ENCODE data around the gene ZNF467.

ZNF467 gene

DNA sequence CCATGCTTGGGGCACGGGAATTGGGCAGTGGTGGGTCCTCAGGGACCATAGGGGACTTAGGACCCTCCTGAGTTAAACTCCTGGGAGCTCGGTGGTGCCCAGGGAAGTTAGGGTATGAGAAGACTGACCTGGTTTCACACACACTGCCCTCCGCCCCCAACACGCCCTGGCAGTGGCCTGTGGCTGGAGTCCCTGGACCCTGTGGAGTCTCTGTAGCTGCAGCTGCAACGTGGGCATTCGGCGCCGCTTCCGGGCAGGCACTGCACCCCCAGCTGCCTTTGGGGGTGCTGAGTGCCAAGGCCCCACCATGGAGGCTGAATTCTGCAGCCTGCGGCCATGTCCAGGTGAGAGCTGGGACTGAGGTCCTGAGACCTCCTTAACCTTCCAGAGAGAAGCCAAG, 34.9 kb upstream of the ZNF467 start:
- DNase-seq = no peak

DNA sequence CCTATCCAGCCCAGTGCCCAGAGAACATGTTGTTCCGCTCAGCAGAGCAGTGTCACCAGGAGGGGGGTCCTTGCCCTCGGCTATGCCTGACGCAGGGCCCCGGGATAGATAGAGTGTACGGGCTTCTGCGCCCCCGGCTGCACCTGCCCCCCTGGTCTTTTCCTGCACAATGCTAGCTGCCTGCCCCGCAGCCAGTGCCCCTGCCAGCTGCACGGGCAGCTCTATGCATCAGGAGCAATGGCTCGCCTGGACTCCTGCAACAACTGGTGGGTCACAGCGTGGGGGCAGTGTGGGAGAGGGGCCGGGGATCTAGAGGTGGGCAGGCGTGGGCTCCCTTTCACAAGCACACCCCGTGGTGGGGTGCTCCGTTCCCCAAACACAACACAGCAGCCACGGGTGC, 33.3 kb upstream of the ZNF467 start:
- DNase-seq = no peak

DNA sequence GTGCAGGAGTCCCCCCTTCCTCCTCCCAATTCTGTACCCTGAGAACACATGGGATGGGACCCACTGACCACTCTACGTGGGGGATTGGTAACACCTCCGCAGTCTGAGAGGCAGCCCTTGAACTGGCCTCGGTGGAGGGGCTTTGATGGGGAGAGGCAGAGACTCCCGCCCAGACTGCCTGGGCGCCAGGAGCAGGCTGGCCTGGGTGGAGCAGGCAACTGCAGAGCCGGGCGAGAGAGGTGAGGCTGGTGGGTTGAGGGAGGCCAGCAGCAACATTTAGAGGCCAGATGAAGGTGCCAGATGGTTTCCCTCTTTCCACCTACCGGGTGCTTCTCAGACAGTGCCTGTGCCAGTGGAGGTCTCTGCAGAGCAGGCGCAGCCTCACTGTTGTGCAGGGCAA, 30.7 kb upstream of the ZNF467 start:
- no peak for DNase-seq

GRCh38 chr7:149803551-149804074, 30.2 kb upstream of the ZNF467 start:
- no peak for DNase-seq

DNA sequence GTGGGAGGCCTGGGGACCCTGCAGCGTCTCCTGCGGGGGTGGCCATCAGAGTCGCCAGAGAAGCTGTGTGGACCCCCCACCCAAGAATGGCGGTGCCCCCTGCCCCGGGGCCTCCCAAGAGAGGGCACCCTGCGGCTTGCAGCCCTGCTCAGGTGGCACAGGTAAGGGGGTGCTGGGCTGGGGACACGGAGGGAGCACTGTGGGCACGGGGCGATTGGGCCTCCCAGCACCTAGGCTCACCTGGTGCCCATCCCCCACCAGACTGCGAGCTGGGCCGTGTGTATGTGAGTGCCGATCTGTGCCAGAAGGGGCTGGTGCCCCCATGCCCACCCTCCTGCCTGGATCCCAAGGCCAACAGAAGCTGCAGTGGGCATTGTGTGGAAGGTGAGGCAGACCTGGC, 29.6 kb upstream of the ZNF467 start:
- DNase-seq = no peak

GRCh38 chr7:149801816-149802215, 28.4 kb upstream of the ZNF467 start:
- DNase-seq = no peak

DNA sequence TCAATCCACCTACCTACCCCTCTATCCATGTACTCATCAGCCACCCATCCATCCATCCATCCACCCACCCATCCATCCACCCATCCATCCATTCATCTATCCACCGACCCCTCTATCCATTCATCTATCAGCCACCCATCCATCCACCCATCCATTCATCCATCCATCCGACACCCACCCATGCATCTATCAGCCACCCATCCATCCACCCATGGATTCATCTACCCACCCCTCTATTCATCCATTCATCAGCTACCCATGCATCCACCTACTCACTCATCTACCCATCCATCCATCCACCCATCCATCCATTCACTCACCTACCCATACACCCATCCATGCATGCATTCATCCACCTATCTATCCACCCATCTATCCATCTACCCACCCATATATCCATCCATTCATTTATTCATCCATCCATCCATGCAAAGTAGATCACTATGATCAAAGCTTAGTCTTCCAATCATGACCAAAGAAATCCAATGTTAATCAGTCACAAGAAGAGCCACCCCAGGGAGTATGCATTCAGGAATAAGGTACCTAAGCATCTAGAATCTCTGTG, 27.7 kb upstream of the ZNF467 start:
- DNase-seq = no peak

DNA sequence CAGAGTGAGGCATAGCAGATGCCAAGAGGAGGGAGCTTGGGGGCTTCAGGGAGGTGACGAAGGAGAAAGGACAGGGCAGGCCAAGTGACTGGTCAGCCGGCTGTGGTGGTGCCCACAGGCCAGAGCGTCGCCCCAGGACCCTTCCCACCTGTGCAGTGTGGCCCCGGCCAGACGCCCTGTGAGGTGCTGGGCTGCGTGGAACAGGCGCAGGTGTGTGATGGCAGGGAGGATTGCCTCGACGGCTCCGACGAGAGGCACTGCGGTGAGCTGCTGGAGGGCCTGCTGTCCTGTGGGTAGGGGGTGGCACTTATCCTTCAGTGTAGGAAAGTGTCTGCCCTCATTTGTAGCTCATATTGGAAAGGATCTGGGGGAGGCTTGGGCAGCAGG, 26.8 kb upstream of the ZNF467 start:
- DNase-seq = no peak

- peak; percentile 38 for DNase-seq
Observed at GRCh38 chr7:149799397-149800168, 26.2 kb upstream of the ZNF467 start.

DNA sequence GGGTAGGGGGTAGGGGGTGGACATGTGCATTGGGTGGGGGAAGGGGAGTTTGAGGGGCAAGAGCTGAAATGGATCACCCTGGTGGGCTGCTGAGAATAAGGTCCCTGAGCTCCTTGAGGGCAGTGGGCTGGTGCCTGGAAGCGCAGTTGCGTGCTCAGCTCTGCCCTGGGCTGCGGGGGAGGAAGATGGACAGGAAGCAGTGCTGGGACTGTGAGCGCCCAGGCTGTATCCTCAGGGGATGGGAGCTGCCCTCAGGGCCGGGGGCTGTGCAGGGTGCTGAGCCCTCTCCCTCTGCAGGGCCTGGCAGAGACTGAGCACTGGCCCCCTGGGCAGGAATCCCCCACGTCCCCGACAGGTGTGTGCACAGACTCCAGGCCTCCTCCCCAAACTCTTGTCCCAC, 24.4 kb upstream of the ZNF467 start:
- DNase-seq = no peak

- no peak for DNase-seq
Observed at GRCh38 chr7:149796287-149796860, 23.0 kb upstream of the ZNF467 start.

GRCh38 chr7:149795126-149795525, 21.7 kb upstream of the ZNF467 start:
- no peak for DNase-seq

DNA sequence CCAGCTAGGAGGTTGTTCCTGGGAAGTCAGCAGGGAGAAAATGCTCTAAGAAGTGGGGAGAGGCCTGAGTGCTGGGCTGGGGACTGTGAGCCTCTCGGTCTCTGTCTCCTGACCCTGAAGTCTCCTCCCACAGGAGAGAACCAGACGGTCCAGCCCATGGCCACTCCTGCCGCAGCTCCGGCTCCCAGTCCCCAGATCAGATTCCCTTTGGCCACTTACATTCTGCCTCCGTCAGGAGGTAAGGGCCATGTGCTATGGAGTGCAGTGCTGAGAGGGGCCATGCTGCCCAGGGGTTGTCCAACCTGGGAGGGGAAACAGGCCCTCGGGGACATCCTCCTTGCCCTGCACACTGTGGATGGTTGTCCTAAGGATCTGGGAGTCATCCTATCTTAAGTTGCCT, 21.3 kb upstream of the ZNF467 start:
- DNase-seq = no peak

DNA sequence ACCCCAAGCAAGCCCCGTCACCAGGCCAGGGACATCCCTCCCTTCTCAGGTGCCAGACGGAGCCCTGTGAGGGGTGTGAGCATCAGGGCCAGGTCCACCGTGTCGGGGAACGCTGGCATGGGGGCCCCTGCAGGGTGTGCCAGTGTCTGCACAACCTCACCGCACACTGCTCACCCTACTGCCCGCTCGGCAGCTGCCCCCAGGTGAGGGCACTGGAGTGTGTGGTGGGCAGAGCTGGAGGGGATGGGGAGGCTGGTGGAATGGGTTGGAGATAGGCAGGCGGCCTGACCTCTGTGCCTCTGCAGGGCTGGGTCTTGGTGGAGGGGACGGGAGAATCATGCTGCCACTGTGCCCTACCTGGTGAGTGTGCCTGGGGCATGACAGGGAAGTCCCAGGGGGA, 19.9 kb upstream of the ZNF467 start:
- DNase-seq = no peak

- DNase-seq = no peak
Observed at GRCh38 chr7:149792220-149792595, 18.8 kb upstream of the ZNF467 start.

- no peak for DNase-seq
Observed at GRCh38 chr7:149791411-149792219, 18.2 kb upstream of the ZNF467 start.

- DNase-seq = no peak
Observed at GRCh38 chr7:149790754-149791360, 17.5 kb upstream of the ZNF467 start.

DNA sequence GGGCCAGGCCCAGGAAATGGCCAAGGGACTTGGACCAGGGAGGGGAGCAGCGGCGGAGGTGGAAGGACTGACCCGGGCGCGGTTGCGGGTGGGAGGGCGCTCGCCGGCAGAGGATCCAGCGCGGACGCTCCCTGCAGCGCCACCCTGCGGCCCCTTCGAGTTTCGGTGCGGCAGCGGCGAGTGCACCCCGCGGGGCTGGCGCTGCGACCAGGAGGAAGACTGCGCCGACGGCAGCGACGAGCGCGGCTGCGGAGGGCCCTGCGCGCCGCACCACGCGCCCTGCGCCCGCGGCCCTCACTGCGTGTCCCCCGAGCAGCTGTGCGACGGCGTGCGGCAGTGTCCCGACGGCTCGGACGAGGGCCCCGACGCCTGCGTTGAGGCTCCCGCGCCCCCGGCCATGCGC, 16.8 kb upstream of the ZNF467 start:
- peak; percentile 37 for DNase-seq

DNA sequence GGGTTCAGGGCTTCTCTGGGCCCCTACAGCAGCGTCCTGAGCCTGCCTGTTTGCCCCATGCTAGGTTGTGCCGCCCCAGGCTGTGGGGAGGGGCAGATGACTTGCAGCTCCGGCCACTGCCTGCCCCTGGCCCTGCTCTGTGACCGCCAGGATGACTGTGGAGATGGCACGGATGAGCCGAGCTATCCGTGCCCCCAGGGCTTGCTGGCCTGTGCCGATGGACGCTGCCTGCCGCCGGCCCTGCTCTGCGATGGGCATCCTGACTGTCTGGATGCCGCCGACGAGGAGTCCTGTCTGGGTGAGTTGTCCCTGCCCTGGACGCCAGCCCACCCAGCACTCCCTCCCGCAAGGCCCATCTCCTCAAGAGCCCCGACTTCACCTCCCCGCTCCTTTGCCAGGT, 15.7 kb upstream of the ZNF467 start:
- DNase-seq = no peak

GRCh38 chr7:149788300-149788851, 15.0 kb upstream of the ZNF467 start:
- no peak for DNase-seq

- DNase-seq = no peak
Observed at GRCh38 chr7:149787428-149788299, 14.3 kb upstream of the ZNF467 start.

GRCh38 chr7:149785983-149786382, 12.6 kb upstream of the ZNF467 start:
- DNase-seq = no peak

Data from CD4-positive, alpha-beta T cell treated with Interleukin-15 for 1 hour (primary cell).